GM06990 (cell line): ENCODE measurements around the gene INPP5A.

Source experiments
- DNase-seq: peaks from one replicate; pipeline ENCODE4 v3.0.0-alpha.2; 2011; ENCODE audit not compliant: insufficient read length; ENCODE audit errors: extremely low read depth
- H3K27me3 ChIP-seq: replicated peaks from 2 replicates; pipeline ENCODE4 v1.6.0; 2011; ENCODE audit warnings: low read length; ENCODE audit not compliant: control insufficient read depth, insufficient read depth
- H3K36me3 ChIP-seq: 2 replicates; pipeline ENCODE4 v1.5.1; 2011; ENCODE audit warnings: low read length; ENCODE audit not compliant: control insufficient read depth, insufficient read depth
- H3K4me3 ChIP-seq: replicated peaks from 2 replicates; pipeline ENCODE4 v1.5.1; 2011; ENCODE audit warnings: low read depth, mild to moderate bottlenecking, control low read depth, low read length
- TF ChIP-seq, protein P1 (sequence below): IDR thresholded peaks from 2 replicates; pipeline ENCODE4 v1.5.1; 2011; ENCODE audit warnings: low read length, control low read depth, mild to moderate bottlenecking, inconsistent platforms; ENCODE audit not compliant: insufficient read depth, poor library complexity, severe bottlenecking

INPP5A gene

DNA sequence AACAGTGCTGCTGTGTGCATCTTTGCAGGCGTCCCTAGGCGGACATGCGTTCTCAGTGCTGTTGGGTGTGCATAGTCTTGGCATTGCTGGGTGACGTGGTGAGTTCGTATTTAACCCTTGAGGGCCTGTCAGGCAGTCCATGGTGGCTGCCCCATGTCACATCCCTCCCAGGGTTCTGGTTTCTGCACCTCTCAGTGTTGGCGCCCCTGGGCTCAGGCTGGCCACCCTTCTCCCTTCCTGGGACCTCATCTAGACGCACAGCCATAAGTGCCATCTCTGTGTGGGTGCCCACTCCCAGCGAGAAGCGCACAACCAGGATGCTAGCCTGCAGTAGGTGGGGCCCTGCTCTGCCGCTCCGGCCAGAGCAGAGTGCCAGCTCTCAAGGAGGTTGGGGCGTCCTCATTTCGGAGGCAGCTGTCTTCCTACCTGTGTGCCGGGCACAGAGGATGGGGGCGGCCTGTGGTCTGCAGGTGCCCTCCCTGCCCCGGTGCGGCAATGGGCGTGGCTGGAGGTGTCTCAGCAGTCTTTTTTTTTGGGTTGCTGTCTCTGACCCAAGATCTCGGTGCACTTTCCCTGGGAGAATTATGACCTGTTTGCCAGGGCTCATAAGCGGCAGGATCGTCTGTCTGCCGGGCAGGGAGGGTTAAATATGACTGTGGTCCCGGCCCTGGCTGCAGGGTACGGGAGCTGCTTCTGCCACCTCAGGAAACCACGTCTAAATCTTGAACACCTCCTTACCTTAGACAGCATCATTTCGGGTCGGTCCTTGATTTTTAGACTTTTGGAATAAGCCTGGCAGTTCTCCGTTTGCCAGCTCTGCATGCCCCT, 6.5 kb downstream of the INPP5A start:
- H3K36me3 ChIP-seq = no peaks in the 10 kb centered on the region
- TF ChIP-seq, protein P1, sequence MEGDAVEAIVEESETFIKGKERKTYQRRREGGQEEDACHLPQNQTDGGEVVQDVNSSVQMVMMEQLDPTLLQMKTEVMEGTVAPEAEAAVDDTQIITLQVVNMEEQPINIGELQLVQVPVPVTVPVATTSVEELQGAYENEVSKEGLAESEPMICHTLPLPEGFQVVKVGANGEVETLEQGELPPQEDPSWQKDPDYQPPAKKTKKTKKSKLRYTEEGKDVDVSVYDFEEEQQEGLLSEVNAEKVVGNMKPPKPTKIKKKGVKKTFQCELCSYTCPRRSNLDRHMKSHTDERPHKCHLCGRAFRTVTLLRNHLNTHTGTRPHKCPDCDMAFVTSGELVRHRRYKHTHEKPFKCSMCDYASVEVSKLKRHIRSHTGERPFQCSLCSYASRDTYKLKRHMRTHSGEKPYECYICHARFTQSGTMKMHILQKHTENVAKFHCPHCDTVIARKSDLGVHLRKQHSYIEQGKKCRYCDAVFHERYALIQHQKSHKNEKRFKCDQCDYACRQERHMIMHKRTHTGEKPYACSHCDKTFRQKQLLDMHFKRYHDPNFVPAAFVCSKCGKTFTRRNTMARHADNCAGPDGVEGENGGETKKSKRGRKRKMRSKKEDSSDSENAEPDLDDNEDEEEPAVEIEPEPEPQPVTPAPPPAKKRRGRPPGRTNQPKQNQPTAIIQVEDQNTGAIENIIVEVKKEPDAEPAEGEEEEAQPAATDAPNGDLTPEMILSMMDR = no peak
- no peak for DNase-seq
- H3K27me3 ChIP-seq = no peaks in the 10 kb centered on the region
- H3K4me3 ChIP-seq = no peak overlapping the region

DNA sequence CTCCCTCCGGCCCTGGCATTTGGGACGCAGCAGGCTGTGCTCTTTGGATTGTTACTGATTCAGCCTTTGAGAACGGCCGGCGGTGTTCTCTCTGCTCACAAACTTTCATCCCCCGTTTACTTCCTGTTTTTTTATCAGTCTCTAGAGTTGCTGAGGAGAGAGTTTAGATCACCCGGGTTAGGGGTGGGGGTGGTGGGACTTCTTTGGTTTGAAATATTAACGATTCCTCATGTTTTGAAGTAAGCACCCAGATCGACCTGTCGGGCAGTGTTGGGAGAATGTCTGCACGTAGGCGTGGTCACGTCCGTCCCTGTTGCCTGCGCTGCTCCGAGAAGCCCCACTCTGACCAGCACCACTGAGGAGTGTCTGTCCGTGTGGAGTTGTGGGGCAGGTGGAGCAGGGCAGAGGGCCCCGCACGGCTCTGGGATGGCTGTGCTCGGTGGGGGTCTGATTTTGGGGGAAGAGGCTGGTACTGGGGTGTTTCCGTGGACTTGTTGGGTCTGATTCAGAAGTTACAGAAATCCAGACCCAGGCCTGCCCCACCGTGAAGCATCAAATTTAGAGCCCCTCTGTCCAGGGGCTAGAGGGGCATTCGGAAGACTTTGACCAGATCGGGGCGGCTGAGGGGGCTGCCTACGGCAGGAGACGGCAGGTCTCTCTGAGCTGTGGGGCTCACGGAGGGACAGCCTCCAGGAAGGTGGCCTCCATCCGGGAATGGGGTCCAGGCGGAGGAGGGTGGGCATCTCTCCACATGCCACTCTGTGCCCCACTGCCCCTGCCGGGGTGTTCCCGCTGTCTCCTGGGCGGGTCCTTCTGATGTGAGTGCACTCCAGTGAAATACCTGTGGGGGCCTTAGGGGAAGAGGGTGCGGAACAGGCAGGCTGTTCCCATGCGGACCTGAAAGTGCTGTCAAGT, 7.4 kb downstream of the INPP5A start:
- no peak for DNase-seq
- TF ChIP-seq, protein P1 = no peak
- Histone ChIP-seq H3K4me3 (no peak overlapping the region), H3K27me3 (no peaks in the 10 kb centered on the region), H3K36me3 (no peaks in the 10 kb centered on the region)

GRCh38 chr10:132545659-132546367, 8.2 kb downstream of the INPP5A start:
- TF ChIP-seq, protein P1 = no peak
- Histone ChIP-seq H3K36me3 (no peaks in the 10 kb centered on the region), H3K27me3 (no peaks in the 10 kb centered on the region), H3K4me3 (no peak overlapping the region)
- DNase-seq = no peak

- Histone ChIP-seq H3K36me3 (no peaks in the 10 kb centered on the region), H3K27me3 (no peaks in the 10 kb centered on the region), H3K4me3 (no peak overlapping the region)
- no peak for DNase-seq
- TF ChIP-seq, protein P1 = no peak
Observed at GRCh38 chr10:132546567-132547420, 9.2 kb downstream of the INPP5A start.

DNA sequence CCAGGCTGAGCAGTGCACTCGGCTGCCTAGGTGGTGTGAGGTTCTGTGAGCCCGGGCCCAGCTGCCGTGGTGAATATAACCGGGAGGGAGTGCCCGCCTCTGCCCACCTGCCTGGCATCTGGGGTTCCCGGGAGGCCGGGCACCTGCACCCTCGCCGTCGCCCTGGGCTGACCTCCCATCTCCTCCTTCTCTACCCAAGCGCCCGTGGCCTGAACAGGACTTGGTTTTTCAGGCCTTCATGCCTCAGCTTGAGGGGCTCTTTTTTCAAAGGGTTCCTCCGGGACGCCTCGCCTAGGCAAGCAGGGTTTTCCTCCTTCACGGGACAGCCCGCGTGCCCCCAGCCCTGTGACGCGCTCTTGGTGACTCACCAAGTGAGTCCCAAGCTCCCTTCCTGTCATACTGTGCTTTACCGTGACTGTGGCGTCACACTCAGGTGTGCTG, 9.9 kb downstream of the INPP5A start:
- Histone ChIP-seq H3K36me3 (no peaks in the 10 kb centered on the region), H3K27me3 (no peaks in the 10 kb centered on the region), H3K4me3 (no peak overlapping the region)
- no peak for DNase-seq
- TF ChIP-seq, protein P1 = no peak
